Measurements from ENCODE around the gene TNFRSF25.

TNFRSF25 gene

GRCh38 chr1:6507461-6507911, 41.5 kb upstream of the TNFRSF25 start:
- Histone ChIP-seq H3K27ac (ENCODE audit: low read length) (no peak overlapping the region), H3K4me3 (ENCODE audit: low read depth in 1 of 2, low read length in 2 of 2) (no peak overlapping the region), H3K9me3 (ENCODE audit: insufficient read depth, low read length, severe bottlenecking) (no peaks in the 10 kb centered on the region), H2AFZ (ENCODE audit: low read depth, low read length) (no peak overlapping the region), H4K20me1 (ENCODE audit: insufficient read depth, low read length) (peaks cover 12% of the 10 kb centered on the region; the same call in 1 of the 2 replicates), H3K36me3 (ENCODE audit: insufficient read depth, low read length) (no peaks in the 10 kb centered on the region), H3K9ac (ENCODE audit: low read depth, low read length) (no peak overlapping the region), H3K4me2 (ENCODE audit: insufficient read depth, low read length) (no peak overlapping the region), H3K4me1 (ENCODE audit: insufficient read depth, low read length) (no peaks in the 10 kb centered on the region), H3K27me3 (ENCODE audit: insufficient read depth, low read length, poor library complexity) (no peaks in the 10 kb centered on the region), H3K79me2 (ENCODE audit: insufficient read depth, low read length) (no peaks in the 10 kb centered on the region)
- DNase-seq = no peak
- no peak for ATAC-seq (ENCODE audit: insufficient read depth, low read depth)
- TF ChIP-seq EZH2 (IDR thresholded peaks at IDR 0.05; ENCODE audit: borderline replicate concordance, low read depth, low read length, severe bottlenecking) = no peak
- TF ChIP-seq CTCF (IDR thresholded peaks at IDR 0.05; ENCODE audit: borderline replicate concordance, extremely low read depth, low read length, poor library complexity, severe bottlenecking) = no peak

GRCh38 chr1:6507037-6507428, 41.1 kb upstream of the TNFRSF25 start:
- Histone ChIP-seq H3K36me3 (ENCODE audit: insufficient read depth, low read length) (no peaks in the 10 kb centered on the region), H3K9ac (ENCODE audit: low read depth, low read length) (no peak overlapping the region), H4K20me1 (ENCODE audit: insufficient read depth, low read length) (peaks cover 12% of the 10 kb centered on the region; the same call in 1 of the 2 replicates), H3K9me3 (ENCODE audit: insufficient read depth, low read length, severe bottlenecking) (no peaks in the 10 kb centered on the region), H3K4me1 (ENCODE audit: insufficient read depth, low read length) (no peaks in the 10 kb centered on the region), H3K27ac (ENCODE audit: low read length) (no peak overlapping the region), H2AFZ (ENCODE audit: low read depth, low read length) (no peak overlapping the region), H3K79me2 (ENCODE audit: insufficient read depth, low read length) (no peaks in the 10 kb centered on the region), H3K27me3 (ENCODE audit: insufficient read depth, low read length, poor library complexity) (no peaks in the 10 kb centered on the region), H3K4me3 (ENCODE audit: low read depth in 1 of 2, low read length in 2 of 2) (no peak overlapping the region), H3K4me2 (ENCODE audit: insufficient read depth, low read length) (no peak overlapping the region)
- ATAC-seq (ENCODE audit: insufficient read depth, low read depth) (no peak), DNase-seq (no peak)
- no peak for TF ChIP-seq EZH2 (IDR thresholded peaks at IDR 0.05; ENCODE audit: borderline replicate concordance, low read depth, low read length, severe bottlenecking)
- TF ChIP-seq CTCF (IDR thresholded peaks at IDR 0.05; ENCODE audit: borderline replicate concordance, extremely low read depth, low read length, poor library complexity, severe bottlenecking) = no peak

GRCh38 chr1:6506210-6507036, 40.5 kb upstream of the TNFRSF25 start:
- Histone ChIP-seq H3K79me2 (ENCODE audit: insufficient read depth, low read length) (no peaks in the 10 kb centered on the region), H4K20me1 (ENCODE audit: insufficient read depth, low read length) (peaks cover 12% of the 10 kb centered on the region; the same call in 1 of the 2 replicates), H3K27ac (ENCODE audit: low read length) (no peak overlapping the region), H3K9me3 (ENCODE audit: insufficient read depth, low read length, severe bottlenecking) (no peaks in the 10 kb centered on the region), H3K27me3 (ENCODE audit: insufficient read depth, low read length, poor library complexity) (no peaks in the 10 kb centered on the region), H3K9ac (ENCODE audit: low read depth, low read length) (no peak overlapping the region), H3K36me3 (ENCODE audit: insufficient read depth, low read length) (no peaks in the 10 kb centered on the region), H3K4me2 (ENCODE audit: insufficient read depth, low read length) (no peak overlapping the region), H3K4me1 (ENCODE audit: insufficient read depth, low read length) (no peaks in the 10 kb centered on the region), H2AFZ (ENCODE audit: low read depth, low read length) (no peak overlapping the region), H3K4me3 (ENCODE audit: low read depth in 1 of 2, low read length in 2 of 2) (no peak overlapping the region)
- no peak for TF ChIP-seq CTCF (IDR thresholded peaks at IDR 0.05; ENCODE audit: borderline replicate concordance, extremely low read depth, low read length, poor library complexity, severe bottlenecking)
- TF ChIP-seq EZH2 (IDR thresholded peaks at IDR 0.05; ENCODE audit: borderline replicate concordance, low read depth, low read length, severe bottlenecking) = no peak
- DNase-seq (no peak), ATAC-seq (ENCODE audit: insufficient read depth, low read depth) (no peak)

All from DND-41 (cell line).